Endodermal cell (in vitro differentiated cells): ENCODE data around the gene ECM1. TPM values are rescaled to one million over a fixed set of nuclear protein-coding genes. Genes with fewer than 3 reads are reported as not detected.
A peak's percentile ranks its signal among the peaks of the same experiment; 100 is the strongest.

Experiments used
- DNase-seq: peaks from one replicate; pipeline ENCODE4 v3.0.0-alpha.2; 2017
- H3K27ac ChIP-seq: 2 replicates; pipeline ENCODE4 v1.5.1; 2013; ENCODE audit warnings: mild to moderate bottlenecking, low read depth, low read length, moderate library complexity
- H3K27me3 ChIP-seq: 2 replicates; pipeline ENCODE4 v1.6.1; 2013; ENCODE audit warnings: mild to moderate bottlenecking, low read length, moderate library complexity; ENCODE audit not compliant: insufficient read depth, control insufficient read depth, poor library complexity, severe bottlenecking
- H3K36me3 ChIP-seq: 2 replicates; pipeline ENCODE4 v1.7.0; 2013; ENCODE audit warnings: mild to moderate bottlenecking, low read length, moderate library complexity; ENCODE audit not compliant: control insufficient read depth, insufficient read depth
- H3K4me1 ChIP-seq: one replicate; pipeline ENCODE4 v1.7.0; 2013; ENCODE audit warnings: low read length; ENCODE audit not compliant: control insufficient read depth, insufficient read depth
- H3K4me3 ChIP-seq: 2 replicates; pipeline ENCODE4 v1.5.1; 2013; ENCODE audit warnings: mild to moderate bottlenecking, low read length, moderate library complexity
- H3K9ac ChIP-seq: 2 replicates; pipeline ENCODE4 v1.6.1; 2013; ENCODE audit warnings: mild to moderate bottlenecking, low read length, moderate library complexity; ENCODE audit not compliant: poor library complexity, severe bottlenecking; ENCODE audit errors: extremely low read depth
- H3K9me3 ChIP-seq: 2 replicates; pipeline ENCODE4 v1.6.1; 2013; ENCODE audit warnings: mild to moderate bottlenecking, low read length, moderate library complexity; ENCODE audit not compliant: control insufficient read depth
- H3K27ac Mint-ChIP-seq: 2 replicates; pipeline ENCODE4 v1.8.0; 2020; ENCODE audit warnings: mixed read lengths
- H3K27me3 Mint-ChIP-seq: 2 replicates; pipeline ENCODE4 v1.8.0; 2021; ENCODE audit warnings: mild to moderate bottlenecking, mixed read lengths; ENCODE audit not compliant: insufficient read depth
- H3K36me3 Mint-ChIP-seq: 2 replicates; pipeline ENCODE4 v1.8.0; 2020; ENCODE audit warnings: low read depth, mixed read lengths
- H3K4me1 Mint-ChIP-seq: 2 replicates; pipeline ENCODE4 v1.8.0; 2020; ENCODE audit warnings: mixed read lengths
- H3K4me3 Mint-ChIP-seq: 2 replicates; pipeline ENCODE4 v1.8.0; 2020; ENCODE audit warnings: mild to moderate bottlenecking, moderate library complexity, mixed read lengths
- H3K9me3 Mint-ChIP-seq: 2 replicates; pipeline ENCODE4 v1.8.0; 2020; ENCODE audit warnings: mild to moderate bottlenecking, mixed read lengths
- WGBS, 2 experiments: methylation state at CpG; one replicate each; pipeline versions ENCODE4 v1.1.5 to v1.1.7; 2013; ENCODE audit warnings: missing lambda C conversion rate in 2 of 2, mixed read lengths in 1 of 2; ENCODE audit not compliant: insufficient coverage in 1 of 2, insufficient read length in 1 of 2; 5-methylcytosine and 5-hydroxymethylcytosine counted together
- total RNA-seq, 2 donors: library from RNA; stranded (reverse); fragmentation: NEBNext Ultra II Directional in 1 of 2; extraction: Animal tissue kit (Norgen Biotek cat#: 25700) in 1 of 2; gene quantifications; 2 replicates in 1 of 2; 3 replicates in 1 of 2; pipeline ENCODE4 v1.2.1, GENCODE V29; 2021
- TF ChIP-seq, protein P1 (sequence below): fragments of 200-600 bp; sonication (generic); conservative IDR thresholded peaks from 2 replicates; pipeline ENCODE4 v1.5.0; 2021; ENCODE audit warnings: antibody characterized with exemption, mild to moderate bottlenecking

The ECM1 gene
- total RNA-seq, 2 donors from 2014 or later: 4.8 to 5.6 TPM

DNA sequence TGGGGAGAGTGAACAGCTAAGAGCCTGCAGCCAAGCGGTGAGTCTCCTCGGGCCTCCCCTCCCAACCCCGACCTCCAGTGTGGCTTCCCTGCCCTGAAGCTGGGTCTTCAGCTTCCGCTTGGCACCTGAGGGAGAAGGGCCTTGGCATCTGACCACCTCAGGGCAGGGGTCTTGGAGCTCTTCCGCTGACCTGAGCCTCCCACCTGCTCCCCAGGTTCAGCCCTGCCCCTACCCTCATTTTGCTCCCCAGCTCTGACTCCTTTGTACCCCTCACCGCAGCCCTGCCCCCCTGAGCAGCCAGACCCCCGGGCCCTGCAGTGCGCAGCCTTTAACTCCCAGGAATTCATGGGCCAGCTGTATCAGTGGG lies 46.2 kb downstream of the ECM1 start:
- peaks cover 3% of the 10 kb centered on the region for H3K4me1 ChIP-seq
- no peak overlapping the region for H3K27ac Mint-ChIP-seq
- H3K9me3 Mint-ChIP-seq: no peaks in the 10 kb centered on the region
- H3K27ac ChIP-seq: no peak overlapping the region
- H3K9ac ChIP-seq: no peak overlapping the region
- no peak overlapping the region for H3K4me3 Mint-ChIP-seq
- H3K27me3 ChIP-seq: no peaks in the 10 kb centered on the region
- H3K4me1 Mint-ChIP-seq: peaks cover 11% of the 10 kb centered on the region
- TF ChIP-seq, protein P1, sequence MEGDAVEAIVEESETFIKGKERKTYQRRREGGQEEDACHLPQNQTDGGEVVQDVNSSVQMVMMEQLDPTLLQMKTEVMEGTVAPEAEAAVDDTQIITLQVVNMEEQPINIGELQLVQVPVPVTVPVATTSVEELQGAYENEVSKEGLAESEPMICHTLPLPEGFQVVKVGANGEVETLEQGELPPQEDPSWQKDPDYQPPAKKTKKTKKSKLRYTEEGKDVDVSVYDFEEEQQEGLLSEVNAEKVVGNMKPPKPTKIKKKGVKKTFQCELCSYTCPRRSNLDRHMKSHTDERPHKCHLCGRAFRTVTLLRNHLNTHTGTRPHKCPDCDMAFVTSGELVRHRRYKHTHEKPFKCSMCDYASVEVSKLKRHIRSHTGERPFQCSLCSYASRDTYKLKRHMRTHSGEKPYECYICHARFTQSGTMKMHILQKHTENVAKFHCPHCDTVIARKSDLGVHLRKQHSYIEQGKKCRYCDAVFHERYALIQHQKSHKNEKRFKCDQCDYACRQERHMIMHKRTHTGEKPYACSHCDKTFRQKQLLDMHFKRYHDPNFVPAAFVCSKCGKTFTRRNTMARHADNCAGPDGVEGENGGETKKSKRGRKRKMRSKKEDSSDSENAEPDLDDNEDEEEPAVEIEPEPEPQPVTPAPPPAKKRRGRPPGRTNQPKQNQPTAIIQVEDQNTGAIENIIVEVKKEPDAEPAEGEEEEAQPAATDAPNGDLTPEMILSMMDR: no peak
- WGBS, 2 experiments: 93 to 94% methylated on average over 2 to 8 of the region's 8 CpGs
- no peak overlapping the region for H3K4me3 ChIP-seq
- H3K36me3 ChIP-seq: peaks cover 7% of the 10 kb centered on the region
- H3K36me3 Mint-ChIP-seq: peaks cover 2% of the 10 kb centered on the region
- H3K27me3 Mint-ChIP-seq: peaks cover 14% of the 10 kb centered on the region
- DNase-seq: no peak
- no peaks in the 10 kb centered on the region for H3K9me3 ChIP-seq

DNA sequence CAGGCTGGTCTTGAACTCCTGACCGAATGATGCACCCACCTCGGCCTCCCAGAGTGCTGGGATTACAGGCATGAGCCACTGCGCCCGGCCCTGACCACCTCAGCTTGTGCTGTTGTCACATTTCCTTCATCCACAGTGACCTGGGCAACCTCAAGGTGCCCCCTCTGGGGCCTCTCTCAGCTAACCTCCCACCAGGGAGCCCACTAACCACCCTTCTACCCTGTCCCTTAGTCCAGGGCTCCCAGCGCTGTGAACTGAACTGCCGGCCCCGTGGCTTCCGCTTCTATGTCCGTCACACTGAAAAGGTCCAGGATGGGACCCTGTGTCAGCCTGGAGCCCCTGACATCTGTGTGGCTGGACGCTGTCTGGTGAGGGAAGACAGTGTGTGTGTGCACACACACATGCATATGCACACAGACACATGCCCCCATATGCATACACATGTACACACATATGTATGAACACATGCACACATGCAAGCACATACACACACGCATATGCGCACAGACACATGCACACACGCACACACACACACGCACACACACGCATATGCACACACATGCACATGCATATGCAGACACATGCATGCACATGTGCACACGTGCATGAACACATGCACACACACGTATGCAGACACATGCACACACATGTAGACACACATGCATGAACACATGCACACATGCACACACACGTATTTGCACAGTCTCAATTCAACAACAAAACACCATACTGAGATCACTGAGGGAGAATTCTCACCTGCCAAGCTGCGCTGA lies 47.5 kb downstream of the ECM1 start:
- WGBS, 2 experiments: 93 to 94% methylated on average over 11 to 19 of the region's 19 CpGs
- no peaks in the 10 kb centered on the region for H3K27me3 ChIP-seq
- TF ChIP-seq, protein P1: no peak
- no peak for DNase-seq
- H3K27ac Mint-ChIP-seq: no peak overlapping the region
- no peak overlapping the region for H3K4me3 ChIP-seq
- no peak overlapping the region for H3K4me3 Mint-ChIP-seq
- peaks cover 11% of the 10 kb centered on the region for H3K4me1 Mint-ChIP-seq
- no peak overlapping the region for H3K27ac ChIP-seq
- H3K36me3 ChIP-seq: peaks cover 7% of the 10 kb centered on the region
- H3K36me3 Mint-ChIP-seq: peaks cover 2% of the 10 kb centered on the region
- no peaks in the 10 kb centered on the region for H3K4me1 ChIP-seq
- no peak overlapping the region for H3K9ac ChIP-seq
- H3K9me3 Mint-ChIP-seq: no peaks in the 10 kb centered on the region
- H3K27me3 Mint-ChIP-seq: peaks cover 7% of the 10 kb centered on the region
- no peaks in the 10 kb centered on the region for H3K9me3 ChIP-seq

DNA sequence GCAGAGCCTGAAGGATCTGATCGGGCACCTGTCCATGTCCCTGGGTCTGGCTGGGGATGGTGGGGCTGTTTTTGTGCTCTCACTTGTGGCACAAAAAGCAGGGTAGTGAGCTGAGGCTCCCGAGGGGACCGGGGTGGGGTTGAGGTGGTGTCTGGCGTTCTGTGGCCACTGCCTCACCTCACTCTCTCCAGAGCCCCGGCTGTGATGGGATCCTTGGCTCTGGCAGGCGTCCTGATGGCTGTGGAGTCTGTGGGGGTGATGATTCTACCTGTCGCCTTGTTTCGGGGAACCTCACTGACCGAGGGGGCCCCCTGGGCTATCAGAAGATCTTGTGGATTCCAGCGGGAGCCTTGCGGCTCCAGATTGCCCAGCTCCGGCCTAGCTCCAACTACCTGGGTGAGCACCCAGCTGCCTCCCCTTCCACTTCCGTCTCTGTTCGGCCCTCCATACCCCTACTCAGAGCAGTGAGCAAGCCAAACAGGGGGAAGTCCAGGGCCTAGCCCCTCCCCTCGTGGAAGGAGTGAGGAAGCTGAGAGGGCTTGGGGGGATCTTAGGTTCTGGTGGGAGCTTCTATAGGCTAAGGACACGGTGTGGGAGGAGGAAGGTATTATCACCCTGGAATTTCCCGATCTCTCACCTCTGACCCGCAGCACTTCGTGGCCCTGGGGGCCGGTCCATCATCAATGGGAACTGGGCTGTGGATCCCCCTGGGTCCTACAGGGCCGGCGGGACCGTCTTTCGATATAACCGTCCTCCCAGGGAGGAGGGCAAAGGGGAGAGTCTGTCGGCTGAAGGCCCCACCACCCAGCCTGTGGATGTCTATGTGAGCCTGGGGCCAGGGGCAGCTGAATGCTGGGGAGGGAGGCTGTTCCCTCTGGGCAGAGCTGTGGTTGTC lies 48.3 kb downstream of the ECM1 start:
- Histone ChIP-seq H3K9me3 (no peaks in the 10 kb centered on the region), H3K27ac (no peak overlapping the region), H3K4me3 (no peak overlapping the region), H3K27me3 (no peaks in the 10 kb centered on the region), H3K9ac (no peak overlapping the region), H3K4me1 (no peaks in the 10 kb centered on the region), H3K36me3 (peaks cover 7% of the 10 kb centered on the region)
- Mint-ChIP-seq H3K27ac (peak overlapping the region; percentile 64), H3K9me3 (no peaks in the 10 kb centered on the region), H3K36me3 (peaks cover 2% of the 10 kb centered on the region), H3K4me3 (no peak overlapping the region), H3K4me1 (peaks cover 16% of the 10 kb centered on the region), H3K27me3 (peaks cover 2% of the 10 kb centered on the region)
- DNase-seq: peak; percentile 63
- WGBS, 2 experiments: 82 to 87% methylated on average over 7 to 26 of the region's 26 CpGs
- TF ChIP-seq, protein P1: no peak
